ENCODE results near the gene MRPL49.

DNA sequence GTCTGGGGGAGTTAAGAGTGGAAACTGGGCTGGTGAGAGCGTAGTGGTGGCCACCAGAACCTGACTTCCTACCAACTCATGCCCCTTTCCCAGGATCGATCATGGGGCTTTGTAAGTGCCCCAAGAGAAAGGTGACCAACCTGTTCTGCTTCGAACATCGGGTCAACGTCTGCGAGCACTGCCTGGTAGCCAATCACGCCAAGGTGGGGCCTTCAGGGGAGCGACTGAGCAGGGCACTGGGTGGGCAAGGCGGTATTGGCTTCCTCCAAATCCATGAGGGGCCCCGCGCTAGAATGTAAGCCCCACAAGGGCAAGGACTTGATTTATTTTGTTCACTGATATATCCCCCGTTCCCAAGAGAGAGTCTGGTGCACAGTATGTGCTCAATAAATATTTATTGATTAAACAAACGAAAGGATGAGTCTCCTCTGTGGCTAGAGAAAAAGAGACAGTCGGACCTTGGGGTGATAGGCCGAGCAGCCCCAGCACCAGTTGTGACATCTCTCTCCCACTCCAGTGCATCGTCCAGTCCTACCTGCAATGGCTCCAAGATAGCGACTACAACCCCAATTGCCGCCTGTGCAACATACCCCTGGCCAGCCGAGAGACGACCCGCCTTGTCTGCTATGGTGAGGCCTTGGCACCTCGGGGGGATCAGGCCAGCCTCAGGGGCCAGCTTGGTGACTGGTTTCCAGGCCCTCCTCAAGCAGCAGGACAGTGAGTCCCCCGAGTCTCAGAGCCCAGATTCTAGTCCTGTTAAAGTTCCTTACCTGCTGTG is 37.3 kb upstream of the MRPL49 start:
- TF ChIP-seq CREB1 (IDR thresholded peaks at IDR 0.05) (no peak), EZH2 (IDR thresholded peaks at IDR 0.05; ENCODE audit: low read depth, low read length, severe bottlenecking) (no peak), CTCF (IDR thresholded peaks at IDR 0.05; ENCODE audit: control extremely low read depth in 1 of 3, insufficient read depth in 1 of 3, low read depth in 1 of 3, low read length in 3 of 3) (no peak), CEBPB (IDR thresholded peaks at IDR 0.05; ENCODE audit: low read depth, low read length) (no peak), POLR2A (IDR thresholded peaks at IDR 0.05; ENCODE audit: control extremely low read depth in 1 of 2, low read depth in 2 of 2, low read length in 2 of 2) (no peak), HDAC2 (IDR thresholded peaks at IDR 0.05; ENCODE audit: borderline replicate concordance in 1 of 2, low read depth in 2 of 2, low read length in 2 of 2) (no peak), RBBP5 (IDR thresholded peaks at IDR 0.05; ENCODE audit: borderline replicate concordance, low read depth, low read length) (no peak)

Measured in H1 (cell line).